DND-41 (cell line): ENCODE measurements around the gene ZSCAN5C.
"Not testable (repeated sequence)": the region's sequence is repeated elsewhere in the genome, so short reads cannot be mapped to it uniquely, and the experiment has no call there.

ENCODE experiments used
- EZH2 ChIP-seq: IDR thresholded peaks from 3 replicates; pipeline ENCODE4 v1.6.1; 2012; ENCODE audit warnings: borderline replicate concordance, low read depth, mild to moderate bottlenecking, moderate library complexity, low read length, inconsistent platforms; ENCODE audit not compliant: severe bottlenecking
- TF ChIP-seq, protein P1 (sequence below): IDR thresholded peaks from 2 replicates; pipeline ENCODE4 v1.5.1; 2012; ENCODE audit warnings: borderline replicate concordance, low read length, moderate library complexity, mild to moderate bottlenecking; ENCODE audit not compliant: poor library complexity, severe bottlenecking; ENCODE audit errors: extremely low read depth

DNA sequence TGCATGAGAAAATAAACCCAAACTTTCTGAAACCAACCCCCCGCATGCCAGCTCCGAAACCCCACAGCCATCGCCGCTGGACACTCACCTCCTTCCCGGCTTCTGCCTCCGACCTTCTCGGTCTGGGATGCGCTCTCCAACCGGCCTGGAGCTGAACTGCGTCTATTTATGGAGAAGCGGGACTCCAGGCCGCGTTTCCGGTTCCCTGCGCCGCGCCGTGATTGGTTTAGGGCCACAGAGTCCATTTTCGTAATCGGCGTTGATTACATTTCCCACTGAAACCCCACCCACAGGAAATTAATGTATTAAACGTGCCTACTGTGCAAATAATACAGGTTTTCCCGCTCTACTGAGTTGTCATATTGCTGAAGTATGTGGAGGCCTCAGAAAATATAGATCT, 4.4 kb upstream of the ZSCAN5C start, which contains the start of gene ZSCAN5B:
- TF ChIP-seq, protein P1, sequence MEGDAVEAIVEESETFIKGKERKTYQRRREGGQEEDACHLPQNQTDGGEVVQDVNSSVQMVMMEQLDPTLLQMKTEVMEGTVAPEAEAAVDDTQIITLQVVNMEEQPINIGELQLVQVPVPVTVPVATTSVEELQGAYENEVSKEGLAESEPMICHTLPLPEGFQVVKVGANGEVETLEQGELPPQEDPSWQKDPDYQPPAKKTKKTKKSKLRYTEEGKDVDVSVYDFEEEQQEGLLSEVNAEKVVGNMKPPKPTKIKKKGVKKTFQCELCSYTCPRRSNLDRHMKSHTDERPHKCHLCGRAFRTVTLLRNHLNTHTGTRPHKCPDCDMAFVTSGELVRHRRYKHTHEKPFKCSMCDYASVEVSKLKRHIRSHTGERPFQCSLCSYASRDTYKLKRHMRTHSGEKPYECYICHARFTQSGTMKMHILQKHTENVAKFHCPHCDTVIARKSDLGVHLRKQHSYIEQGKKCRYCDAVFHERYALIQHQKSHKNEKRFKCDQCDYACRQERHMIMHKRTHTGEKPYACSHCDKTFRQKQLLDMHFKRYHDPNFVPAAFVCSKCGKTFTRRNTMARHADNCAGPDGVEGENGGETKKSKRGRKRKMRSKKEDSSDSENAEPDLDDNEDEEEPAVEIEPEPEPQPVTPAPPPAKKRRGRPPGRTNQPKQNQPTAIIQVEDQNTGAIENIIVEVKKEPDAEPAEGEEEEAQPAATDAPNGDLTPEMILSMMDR: not testable (repeated sequence)
- TF ChIP-seq EZH2: not testable (repeated sequence)
